HG02852 (cell line): ENCODE results near the gene FAM171A1.
A peak's percentile ranks its signal among the peaks of the same experiment; 100 is the strongest.
"Not testable (repeated sequence)": the region's sequence is repeated elsewhere in the genome, so short reads cannot be mapped to it uniquely, and the experiment has no call there.

Experiments
- ATAC-seq: cut with Tn5 transposase; IDR thresholded peaks from one replicate; pipeline ENCODE4 v1.9.1; 2021; ENCODE audit warnings: mild to moderate bottlenecking, moderate library complexity; ENCODE audit not compliant: unreplicated experiment

Gene FAM171A1

DNA sequence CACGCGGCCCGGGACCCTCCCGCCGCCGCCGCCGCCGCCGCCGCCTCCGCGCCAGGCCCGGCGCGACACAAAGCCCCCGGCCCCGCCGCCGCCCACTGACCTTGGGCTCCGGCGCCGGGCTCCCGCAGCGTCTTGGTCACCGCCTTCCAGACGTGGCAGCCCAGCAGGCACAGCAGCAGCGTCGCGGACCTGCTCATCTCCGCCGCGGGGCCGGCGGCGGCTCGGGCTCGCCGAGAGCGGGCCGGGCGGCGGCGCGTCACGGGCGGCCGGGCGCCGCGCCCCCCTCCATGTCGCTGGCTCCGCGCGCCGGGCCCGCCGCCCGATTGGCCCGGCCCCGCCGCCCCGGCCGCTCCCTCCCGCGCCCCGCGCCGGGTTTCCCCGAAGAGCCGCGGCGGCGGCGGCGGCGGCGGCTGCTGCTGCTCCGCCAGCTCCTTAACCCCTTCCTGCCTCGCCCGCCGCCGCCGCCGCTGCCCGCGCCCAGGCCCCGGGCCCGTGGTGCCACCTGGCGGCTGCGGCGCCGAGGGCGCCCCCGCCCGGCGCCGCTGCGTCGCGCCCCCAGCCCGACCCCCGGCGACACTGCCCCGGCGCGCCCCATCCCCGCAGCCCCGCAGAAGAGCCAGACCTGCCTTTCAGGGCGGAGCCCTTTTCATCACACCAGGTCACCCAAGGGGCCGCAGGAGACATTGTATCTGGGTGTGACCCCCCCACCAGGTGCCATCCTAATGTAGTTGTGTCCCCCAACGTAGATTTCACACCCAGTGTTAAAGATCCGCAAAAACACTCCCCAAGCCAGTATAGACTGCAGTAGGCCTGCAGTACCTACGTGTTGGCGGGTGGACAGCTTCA, at the start of gene FAM171A1:
Gene FAM171A1, minus strand, starts transcription at position 434 of the 846 bp plus-strand sequence. Its CDS starts 237 bp downstream, at position 197.
- ATAC-seq, result peak; percentile 43

DNA sequence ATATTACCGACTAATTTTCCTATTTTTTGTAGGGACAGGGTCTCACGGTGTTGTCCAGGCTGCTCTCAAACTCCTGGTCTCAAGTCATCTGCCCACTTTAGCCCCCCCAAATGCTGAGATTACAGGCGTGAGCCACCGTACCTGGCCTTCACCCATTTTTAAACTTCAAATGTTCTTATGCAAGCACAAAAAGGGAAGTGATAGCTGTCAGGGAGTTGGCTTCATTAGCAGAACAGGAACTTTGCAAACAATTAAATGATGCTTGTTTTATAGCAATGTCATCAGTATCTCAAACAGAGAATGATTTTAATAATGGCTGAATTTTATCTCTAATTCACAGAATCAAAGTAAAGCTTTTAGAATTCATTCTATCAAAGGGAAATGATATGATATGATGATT, 49.8 kb upstream of the FAM171A1 start:
- no peak for ATAC-seq

DNA sequence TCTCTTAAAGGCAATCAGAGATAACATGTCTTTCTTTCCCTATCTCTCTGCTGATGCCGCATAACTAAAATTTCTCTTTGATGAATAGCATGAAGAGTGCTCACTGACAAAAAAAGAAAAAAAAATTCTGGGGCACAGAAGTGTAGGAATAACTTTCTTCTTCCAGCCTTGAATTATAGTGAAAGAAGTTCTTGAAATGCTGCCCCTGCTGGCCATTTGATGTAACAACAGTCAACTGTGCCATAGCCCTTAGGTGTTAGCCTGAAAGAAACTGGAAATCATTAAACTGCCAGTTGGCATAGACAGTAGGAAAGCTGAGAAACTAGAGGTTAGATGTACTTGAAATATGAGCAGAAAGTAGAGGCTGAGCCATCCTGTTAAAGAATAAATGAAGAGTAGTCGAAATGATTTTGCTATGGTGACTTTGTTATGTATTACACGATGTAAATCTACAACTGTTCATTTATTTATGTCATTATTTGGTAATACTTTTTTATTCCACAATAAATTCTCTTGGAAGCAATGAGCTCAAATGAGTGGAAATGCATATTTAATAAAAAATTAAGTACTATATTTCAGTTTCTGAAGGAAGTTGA, 48.3 kb upstream of the FAM171A1 start:
- ATAC-seq, result no peak

DNA sequence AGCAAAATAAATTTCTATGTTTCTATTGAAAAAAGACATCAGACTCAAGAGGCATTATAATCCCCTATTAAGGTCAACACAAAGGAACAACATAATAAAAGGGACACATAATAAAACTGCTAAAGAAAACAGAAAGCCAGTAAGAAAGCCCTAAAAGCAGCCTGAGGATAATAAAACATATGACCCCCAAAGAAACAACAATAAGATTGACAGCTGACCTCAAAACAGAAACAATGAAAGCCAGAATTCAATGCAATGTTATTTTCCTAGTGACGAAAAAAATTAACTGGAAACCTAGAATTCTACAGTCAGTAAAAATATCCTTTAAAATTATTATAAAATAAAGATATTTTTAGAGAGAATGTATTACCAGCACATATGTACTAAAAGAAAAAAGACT, 44.9 kb upstream of the FAM171A1 start:
- ATAC-seq, result no peak

DNA sequence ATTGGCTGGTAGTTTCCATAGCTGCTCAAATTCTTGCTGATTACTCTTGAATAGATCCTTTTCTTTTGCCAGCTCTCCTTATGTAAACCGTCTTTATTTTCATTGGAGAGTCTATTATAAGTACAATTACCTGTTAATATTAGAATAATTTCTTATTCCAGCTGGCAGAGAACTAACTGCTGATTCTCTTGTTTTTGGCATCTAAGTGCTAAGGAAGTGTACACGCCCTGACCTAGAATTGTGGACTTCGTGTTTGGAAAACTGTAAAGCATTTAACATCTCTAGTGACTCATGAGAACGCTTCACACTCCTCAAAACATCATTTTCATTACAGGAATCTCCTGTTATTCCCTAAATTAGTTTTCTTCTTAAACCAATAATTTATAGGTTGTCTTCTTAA, 39.9 kb upstream of the FAM171A1 start:
- no peak for ATAC-seq

DNA sequence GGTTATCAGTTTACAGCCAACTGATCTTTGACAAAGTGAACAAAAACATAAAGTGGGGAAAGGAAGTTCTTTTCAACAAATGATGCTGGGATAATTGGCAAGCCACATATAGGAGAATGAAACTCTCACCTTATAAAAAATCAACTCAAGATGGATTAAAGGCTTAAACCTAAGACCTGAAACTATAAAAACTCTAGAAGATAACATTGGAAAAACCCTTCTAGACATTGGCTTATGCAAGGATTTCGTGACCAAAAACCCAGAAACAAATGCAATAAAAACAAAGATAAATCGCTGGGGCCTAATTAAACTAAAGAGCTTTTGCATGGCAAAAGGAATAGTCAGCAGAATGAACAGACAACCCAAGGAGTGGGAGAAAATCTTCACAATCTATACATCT, 38.3 kb upstream of the FAM171A1 start:
- ATAC-seq, result not testable (repeated sequence)

DNA sequence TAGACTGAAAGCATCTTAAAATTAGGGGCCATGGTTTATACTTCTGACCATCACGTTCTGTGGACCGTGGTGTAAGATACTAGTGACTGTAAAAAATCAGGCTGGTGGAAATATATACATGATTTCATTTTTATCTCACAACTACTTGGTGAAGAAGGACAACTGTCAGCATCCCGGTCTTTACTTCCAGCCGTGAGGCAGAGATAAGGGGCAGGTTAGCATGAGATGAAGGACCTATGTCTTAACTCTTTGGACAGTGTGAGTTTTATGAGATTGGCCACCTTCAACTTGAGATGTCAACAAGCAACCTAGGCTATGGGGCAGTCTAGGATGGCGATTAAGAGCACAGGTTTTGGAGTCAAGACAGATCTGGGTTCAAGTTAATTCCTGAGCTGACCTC, 37.5 kb upstream of the FAM171A1 start:
- no peak for ATAC-seq

DNA sequence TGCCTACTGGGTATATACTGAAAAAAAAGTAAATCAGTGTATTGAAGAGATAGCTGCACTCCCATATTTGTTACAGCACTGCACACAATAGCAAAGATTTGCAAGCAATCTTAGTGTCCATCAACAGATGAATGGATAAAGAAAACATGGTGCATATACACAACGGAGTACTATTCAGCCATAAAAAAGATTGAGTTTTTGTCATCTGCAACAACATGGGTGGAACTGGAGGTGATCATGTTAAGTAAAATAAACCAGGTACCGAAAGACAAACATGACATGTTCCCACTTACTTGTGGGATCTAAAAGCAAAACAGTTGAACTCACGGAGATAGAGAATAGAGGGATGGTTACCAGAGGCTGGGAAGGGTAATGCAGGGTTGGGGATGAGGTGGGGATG, 34.2 kb upstream of the FAM171A1 start:
- no peak for ATAC-seq

DNA sequence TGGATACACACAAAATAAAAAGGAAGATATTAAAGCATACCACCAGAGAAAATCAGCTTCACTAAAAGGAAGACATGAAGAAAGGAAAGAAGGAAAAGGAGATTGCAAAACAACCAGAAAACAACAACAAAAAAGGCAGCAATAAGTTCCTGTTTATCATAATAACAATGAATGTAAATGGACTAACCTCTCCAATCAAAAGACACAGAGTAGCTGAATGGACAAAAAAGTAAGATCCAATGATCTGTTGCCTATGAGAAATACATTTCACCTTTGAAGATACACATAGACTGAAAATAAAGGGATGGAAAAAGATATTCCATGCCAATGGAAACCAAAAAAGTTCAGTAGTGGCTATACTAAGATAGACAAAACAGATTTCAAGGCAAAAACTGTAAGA, 30.3 kb upstream of the FAM171A1 start:
- no peak for ATAC-seq

DNA sequence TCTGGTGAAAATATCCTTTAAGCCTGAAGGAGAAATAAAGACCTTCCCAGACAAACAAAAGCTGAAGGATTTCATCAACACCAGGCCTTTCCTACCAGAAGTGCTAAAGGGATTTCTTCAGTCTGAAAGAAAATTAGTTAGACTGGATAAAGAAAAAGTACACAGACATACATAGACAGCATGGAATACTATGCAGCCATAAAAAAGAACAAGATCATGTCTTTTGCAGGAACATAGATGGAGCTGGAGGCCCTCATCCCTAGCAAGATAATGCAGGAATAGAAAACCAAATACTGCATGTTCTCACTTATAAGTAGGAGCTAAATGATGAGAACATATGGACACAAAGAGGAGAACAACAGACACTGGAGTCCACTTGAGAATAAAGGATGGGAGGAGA, 29.4 kb upstream of the FAM171A1 start:
- not testable (repeated sequence) for ATAC-seq

DNA sequence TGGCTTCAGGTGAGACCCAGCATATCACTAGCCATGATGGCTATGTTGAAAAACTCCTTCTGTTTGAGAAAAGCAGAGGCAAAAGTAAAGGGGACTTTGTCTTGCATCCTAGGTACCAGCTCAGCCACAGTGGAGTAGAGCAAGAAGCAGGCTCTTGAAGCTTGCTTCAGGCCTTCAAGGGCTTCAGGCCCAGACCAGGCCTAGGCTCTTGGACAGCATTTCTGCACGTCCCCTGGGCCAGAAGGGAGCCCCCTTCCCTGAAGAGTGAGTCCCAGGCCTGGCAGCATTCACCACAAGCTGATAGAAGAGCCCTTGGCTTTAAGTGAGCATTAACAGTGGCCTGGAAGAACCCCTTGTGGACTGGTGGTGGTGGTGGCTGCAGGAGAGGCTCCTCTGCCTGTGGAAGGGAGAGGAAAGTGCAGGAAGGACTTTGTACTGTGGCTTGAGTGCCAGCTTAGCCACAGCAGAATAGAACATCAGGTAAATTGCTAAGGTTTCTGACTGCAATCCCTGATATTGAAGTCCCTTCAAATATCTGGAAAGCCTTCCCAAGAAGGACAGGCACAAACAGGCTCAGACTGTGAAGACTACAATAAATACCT, 28.1 kb upstream of the FAM171A1 start:
- ATAC-seq, result no peak

DNA sequence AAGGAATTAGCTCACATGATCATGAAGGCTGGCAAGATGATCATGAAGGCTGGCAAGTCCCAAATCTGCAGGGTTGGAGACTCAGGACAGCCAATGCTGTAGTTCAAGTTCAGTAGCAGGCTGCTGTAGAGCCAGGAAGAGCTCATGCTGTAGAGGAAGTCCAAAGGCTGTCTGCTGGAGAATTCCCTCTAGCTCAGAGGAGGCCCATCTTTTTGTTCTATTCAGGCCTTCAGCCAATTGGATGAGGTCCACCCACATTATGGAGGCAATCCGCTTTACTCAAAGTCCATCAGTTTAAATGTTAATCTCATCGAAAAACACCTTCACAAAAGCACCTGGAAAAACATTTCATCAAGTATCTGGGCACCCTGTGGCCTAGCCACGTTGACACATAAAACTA, 24.8 kb upstream of the FAM171A1 start:
- no peak for ATAC-seq

DNA sequence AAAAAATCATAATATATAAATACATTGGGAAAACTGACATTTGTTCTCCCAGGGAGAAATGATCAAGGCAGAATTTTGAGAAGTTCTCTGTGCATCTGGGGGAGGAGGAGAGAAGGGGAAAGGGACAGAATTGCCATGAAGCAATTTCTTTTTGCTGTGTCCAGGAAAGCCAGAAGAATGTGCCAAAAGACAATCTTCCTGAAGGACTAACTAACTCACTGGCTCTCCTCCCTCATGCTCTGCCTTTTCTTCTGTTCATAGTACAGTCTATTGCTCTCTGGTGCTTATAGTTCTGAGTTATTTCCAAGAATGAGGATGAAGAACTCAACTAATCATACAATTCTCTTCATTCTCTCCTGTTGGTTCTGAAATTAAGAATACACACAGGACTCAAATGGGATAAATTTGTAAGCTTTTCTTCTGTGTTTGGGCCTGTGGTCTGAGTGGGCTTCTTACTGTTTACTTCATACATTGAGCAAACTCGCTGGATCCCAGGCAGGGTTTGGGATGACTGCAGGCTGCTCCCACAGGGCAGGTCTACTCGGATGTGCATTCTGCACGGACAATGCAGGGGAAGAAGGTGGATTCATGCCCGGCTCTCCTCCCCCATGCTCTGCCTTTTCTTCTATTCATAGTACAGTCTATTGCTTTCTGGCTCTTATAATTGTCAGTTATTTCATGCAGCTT, 22.2 kb upstream of the FAM171A1 start:
- no peak for ATAC-seq

DNA sequence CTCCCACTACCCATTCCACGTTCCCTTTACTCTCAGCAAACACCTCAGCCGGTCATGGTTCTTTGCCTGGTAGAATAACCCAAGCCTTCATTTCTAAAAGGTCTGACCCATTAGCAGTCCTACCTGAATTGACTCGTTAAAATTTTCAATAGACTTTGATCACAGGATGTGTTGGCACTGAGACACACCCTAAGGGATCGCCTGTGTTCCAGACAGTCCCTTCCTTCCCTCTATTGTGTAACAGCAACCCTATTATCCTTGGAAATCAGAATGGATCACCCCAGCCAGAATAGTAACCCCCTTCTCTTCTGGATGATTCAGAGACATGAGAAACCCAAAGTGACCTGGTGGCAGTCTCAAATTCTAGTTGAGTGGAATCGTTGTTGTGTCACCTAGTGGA, 20.4 kb upstream of the FAM171A1 start:
- no peak for ATAC-seq

DNA sequence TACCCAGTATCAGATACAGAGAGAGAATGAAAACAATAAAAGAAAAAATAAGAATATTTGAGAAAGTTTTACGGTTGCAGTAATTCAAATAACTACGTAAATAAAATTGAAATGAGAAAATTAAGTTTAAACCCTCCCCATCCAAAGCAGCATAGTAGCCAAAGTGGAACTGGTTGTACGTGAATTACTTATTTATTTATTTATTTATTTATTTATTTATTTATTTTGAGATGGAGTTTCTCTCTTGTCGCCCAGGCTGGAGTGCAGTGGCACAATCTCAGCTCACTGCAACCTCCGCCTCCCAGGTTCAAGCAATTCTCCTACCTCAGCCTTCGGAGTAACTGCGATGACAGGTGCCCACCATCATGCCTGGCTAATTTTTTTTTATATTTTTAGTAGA, 17.1 kb upstream of the FAM171A1 start:
- not testable (repeated sequence) for ATAC-seq

DNA sequence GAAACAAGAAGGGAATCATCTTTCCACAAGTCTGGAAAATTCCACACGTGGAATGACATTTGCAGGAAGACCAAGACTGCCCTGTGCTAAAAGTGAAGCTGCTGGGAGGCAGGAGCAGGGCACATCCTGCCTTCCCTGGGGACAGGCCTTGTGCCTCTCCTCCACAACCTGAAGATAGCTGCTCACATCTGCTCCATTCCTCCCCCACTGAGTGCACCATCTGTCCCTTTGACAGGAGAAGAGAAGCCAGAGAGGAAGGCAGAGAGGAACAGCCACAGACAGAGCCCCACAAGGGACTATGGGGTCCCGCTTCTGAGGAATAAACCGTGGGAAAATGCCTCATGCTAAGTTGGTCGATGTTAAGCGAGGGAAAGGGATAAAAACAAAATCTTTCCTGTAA, 15.9 kb upstream of the FAM171A1 start:
- ATAC-seq, result no peak

DNA sequence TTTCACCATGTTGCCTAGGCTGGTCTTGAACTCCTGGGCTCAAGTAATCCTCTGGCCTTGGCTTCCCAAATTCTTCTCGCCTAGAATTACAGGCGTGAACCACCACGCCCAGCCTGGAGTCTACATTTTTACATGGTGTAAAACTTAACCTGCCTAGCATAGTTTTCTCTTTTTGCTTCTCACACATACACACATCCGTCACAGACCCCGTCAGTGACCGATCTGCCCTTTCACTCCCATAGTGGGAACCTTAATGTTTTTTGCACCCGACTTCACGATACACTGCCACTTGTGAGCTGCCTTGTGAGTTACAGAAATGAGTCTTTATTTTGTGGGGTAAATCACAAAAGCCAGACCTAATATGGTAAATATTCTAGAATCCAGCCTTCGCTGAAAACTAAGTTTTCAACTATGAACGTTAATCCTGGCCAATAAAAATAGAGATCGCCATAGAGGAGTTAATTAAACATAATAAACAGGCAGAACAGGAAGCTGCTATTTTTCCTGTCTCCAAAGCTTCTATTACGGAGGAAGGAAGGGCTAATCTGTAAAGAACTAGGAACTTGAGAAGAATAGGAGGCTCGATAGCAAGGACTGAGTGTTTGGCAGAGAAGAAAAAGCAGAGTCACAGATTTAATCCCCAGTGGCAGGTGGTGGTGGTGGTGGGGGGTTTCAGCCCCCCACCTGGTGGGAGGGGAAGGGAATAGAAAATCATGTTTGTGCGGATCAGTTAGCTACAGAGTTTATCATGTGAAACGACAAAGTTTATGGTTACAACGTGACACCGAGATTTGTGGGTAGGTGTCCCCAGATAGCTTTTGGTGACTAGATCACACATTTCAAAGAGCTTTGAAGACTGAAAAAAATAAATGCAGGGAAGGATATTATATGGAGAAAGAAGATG, 14.7 kb upstream of the FAM171A1 start:
- ATAC-seq, result no peak

DNA sequence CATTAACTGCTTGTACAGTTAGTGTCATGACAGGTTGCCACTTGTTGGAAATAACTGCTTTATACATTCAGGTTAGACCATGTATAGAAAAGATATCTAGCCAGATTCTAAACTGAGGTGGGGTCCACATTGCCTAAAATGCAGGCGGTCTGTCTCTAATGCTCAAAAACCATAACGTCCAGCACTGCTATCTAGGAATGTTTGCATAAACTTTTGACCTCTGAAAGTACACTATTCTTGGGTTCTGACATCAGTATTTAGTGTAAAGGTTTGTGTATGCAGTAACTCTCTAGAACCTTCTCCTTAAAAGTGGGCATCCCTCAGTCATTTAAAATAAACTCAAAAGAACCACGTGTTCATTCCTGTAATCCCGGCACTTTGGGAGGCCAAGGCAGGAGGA, 10.3 kb upstream of the FAM171A1 start:
- ATAC-seq, result no peak

DNA sequence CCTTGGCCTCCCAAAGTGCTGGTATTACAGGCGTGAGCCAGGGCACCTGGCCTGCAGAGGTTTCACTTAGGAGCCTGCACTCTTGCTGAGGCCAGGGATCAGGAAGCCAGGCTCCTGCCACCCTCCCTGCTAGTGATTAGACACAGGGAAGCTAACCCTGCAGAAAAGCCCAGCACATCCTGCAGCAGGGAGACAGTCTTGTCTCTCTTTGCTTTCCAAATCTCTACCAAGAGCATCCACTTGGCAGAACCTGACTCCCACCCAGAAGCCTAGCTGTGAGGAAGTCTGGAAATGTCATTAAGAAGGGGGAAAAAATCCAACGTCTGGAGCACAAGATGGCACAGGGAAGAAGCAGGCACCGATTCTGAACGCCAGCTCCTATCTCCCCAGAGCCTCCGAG, 8.0 kb upstream of the FAM171A1 start:
- no peak for ATAC-seq

DNA sequence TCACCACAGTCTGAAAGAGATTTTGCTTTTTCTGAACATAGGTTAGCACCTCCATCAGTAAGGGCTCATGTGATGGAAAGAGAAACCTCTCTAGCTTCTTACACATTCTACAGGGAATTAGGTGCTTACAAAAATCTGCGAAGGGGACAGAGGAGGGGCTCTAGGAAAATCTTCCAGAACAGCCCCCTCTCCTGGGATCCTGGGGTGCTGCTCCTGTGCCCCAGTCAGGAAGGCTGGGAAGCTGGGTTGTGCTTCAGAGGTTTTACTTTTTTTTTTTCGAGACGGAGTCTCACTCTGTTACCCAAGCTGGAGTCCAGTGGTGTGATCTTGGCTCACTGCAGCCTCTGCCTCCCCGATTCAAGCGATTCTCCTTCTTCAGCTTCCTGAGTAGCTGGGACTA, 7.5 kb upstream of the FAM171A1 start:
- ATAC-seq, result no peak

DNA sequence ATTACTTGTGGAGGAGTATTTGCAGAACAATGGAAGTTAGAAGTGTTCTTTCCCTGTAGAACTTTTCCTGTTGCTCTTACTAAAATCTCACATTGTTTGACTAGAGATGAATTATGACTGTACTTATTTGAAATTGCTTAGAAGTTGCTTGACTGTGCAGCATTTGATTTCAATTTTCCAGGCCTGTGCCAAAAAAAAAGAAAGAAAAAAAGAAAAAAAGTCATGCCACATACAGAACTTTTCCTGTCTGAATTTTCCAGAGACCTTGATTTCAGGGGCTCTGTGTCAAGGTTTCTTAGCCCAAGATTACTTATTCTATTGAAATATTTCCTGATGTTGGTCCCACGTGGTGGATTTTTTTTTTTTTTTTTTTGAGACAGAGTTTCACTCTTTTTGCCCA, 3.5 kb upstream of the FAM171A1 start:
- ATAC-seq, result no peak
